Activated CD8-positive, alpha-beta memory T cell treated with anti-CD3 and anti-CD28 coated beads for 1 hour (primary cell): Measurements from ENCODE around the gene KCNH8.

Experiments
- DNase-seq, 2 donors: peaks; one replicate each; pipeline ENCODE4 v3.0.0-alpha.2; 2020; ENCODE audit warnings: low read depth in 1 of 2; ENCODE audit errors: extremely low read depth in 1 of 2

KCNH8 gene

DNA sequence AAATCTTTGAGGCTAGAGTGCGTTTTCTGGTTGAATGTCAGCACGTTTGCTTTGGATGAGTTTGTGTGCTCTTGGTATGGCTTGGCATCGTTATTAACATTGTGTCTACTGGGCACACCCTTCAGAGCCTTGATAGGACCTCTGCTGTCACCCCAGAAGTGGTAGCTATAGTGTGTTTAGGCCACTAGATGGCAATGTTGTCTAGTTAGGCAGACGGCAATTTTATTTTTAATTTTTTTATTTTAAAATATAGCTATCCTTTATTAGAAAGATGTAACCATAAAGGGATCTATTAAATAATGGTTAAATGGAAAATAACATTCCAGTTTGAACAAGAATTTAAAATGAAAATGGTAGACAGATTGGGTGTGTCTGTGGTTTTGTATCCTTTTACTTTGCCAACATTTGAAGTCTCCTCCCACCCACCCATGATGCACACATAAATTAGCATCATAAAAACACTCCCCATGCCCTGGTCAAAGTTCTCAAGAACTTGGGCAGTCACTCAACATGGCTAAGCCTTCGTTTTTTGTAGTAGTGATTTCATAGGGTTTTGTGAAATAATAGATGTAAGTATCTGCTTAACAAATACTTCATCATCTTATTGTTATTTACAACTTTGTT is 200.7 kb downstream of the KCNH8 start:
- no peak for DNase-seq

DNA sequence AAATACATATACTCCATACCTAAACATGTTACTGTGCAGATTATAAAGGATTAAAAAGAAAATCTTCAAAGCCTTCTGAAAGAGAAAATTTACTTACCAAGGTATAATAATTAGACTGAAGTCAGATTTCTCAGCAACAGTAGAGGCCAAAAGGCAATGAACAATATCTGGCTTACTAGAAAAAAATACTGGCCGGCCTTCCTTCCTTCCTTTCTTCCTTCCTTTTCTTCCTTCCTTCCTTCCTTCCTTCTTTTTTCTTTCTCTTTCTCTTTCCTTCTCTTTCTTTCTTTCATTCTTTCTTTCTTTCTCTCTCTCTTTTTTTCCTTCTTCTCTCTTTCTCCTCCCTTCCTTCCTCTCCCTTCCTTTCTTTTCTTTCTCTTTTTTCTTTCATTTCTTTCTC is 209.6 kb downstream of the KCNH8 start:
- no peak for DNase-seq

DNA sequence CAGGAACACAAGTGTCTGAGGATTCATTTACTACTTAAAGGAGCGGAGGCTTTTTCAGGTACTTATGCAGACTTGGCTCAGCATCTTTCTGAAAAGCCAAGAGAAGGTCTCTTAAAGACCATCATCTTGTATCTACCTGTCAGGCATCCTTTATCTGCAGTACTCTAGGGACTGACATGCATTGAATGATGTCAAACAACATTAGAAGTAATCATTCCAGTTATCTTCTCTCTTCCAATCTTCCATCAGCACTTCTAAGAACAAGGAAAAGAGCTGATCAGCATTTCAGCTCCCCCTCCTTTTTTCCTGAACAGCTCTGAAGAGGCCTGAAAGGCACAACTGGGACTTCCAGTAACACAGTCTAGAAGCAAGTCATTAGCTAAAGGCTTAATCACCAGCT is 214.8 kb downstream of the KCNH8 start:
- DNase-seq: no peak

DNA sequence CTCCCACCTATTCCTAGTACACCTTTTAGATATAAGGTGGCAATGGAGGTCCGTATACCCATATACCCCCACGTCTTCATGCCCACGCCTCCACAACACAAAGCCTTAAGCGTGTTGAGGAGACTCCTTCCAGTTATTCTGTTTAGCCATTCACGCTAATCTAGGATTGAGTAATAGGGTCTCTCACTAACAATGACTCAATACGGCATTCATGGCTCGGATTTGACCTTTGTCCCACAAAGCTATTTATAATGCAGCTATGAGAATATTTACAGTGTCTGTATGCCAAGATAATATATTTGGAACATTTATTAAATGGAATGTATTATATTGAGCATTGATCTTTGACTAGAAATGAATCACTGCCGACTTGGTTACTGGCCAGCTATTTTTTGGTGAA is 215.8 kb downstream of the KCNH8 start:
- DNase-seq: no peak

DNA sequence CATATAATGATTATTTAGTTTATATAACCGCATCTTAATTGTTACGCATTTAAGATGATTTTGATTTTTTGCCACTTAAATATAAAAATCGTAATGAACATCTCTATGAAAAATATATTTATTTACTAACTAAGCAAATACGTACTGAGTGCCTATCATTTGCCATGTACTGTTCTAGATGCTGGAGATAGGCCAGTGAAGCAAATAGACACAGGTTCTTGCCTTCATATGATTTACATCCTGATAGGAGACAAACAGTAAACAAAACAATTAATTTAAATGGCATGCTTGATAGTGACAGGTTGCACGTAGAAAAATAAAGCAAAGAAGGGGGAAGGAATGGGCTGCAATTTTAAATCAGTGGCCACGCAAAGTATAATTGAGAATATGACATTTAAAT is 217.2 kb downstream of the KCNH8 start:
- DNase-seq: no peak

DNA sequence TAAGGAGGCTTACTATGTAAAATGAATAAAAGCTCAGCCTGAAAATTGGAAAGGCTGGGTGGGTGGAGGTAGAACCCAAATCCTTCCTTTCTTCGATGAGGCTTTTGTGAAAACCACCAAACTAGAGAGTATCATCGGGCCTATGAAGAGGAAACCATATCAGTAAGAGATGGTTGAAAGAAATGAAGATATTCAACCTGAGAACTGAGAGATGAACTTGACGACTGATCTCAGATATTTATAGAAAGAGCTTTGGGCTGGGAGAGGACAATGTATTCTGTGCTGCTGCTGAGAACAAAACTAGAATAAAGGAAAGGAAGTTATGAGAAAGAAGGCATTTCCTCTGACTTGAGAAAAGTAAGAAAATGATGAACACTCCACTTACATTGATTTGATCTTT is 236.6 kb downstream of the KCNH8 start:
- no peak for DNase-seq

DNA sequence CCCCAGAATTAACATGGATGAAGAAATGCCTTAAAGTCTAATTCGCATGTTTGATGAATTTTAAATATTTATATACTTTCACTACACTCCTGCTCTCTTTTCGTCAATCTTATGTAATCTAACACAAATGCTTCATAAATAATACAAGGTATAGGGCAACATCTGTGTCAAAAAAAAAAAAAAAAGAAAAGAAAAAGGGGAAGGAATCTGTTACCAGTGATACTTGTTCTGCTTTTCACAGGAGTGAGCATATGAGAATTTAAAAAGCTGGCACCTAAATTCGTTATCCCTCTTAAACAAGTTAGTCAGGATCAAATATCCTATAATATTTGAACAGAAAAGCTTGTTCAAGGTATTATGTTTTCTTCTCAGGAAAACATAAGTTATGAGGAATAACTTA is 243.8 kb downstream of the KCNH8 start:
- DNase-seq: no peak

DNA sequence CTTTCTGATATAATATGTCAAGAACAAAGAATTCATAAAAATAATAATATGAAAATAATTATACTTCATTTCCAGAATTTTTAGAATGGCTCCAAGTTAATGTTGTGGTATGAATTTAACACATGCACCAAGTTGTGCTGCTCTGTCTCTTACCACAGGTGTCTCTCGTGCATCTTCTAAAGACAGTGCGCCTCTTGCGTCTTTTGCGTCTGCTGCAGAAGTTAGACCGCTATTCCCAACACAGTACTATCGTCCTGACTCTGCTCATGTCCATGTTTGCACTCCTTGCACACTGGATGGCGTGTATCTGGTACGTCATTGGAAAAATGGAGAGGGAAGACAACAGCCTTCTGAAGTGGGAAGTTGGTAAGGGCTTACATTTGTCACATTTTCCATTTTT is 246.6 kb downstream of the KCNH8 start:
- DNase-seq: no peak

DNA sequence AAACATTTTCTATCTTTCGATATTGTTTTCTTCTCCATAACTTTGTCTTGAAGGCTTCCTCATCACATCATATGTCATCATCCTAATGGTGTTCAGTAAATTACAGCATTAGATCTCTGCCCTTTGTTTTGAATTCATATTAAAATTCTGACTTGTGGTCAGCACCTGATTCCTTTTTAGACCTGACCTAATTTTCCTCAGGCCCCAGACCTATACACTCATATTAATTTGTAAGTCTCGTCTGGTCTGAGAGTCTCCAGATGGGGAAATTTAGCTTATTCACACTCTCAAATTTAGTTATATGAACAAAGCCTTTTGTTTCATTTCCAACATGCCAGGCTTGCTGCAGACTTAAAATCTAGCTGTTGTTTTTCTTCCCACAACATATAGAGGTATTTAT is 248.4 kb downstream of the KCNH8 start:
- no peak for DNase-seq

DNA sequence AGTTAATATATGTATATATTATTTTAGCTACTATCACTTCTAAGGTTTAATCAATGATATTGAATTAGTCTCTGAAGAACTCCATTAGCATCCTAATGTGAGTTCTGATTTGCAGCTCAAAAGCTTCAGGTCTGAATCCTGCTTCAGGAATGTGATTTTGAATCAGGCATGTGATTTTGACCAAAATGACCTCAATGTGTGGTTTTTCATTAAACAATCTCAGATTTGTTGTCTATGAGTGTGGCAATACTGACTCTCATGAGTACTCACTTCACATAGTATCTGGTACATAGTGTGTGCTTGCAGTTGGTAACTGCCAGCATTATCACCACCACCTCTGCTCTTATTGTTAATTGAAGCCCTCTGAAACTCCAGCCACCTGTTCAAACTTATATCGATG is 251.0 kb downstream of the KCNH8 start:
- DNase-seq: no peak

DNA sequence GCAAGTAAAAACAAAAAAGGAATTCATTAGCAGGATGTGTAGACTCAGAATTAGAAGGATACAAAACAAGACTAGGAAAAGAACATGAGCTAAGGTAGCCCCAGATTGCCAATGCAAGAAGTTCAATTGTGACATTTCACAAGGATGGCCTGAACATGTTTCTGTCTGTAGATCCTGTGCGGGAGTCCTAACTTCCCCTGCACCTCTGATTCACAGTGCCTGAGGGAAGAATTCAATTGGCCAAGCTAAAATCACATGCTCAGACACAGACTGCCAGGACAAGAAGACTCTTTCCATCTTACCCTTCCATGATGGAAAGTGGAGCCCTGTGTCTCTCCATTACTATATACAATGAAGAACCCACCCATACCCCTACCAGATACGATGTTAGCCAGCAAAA is 251.5 kb downstream of the KCNH8 start:
- DNase-seq: no peak

DNA sequence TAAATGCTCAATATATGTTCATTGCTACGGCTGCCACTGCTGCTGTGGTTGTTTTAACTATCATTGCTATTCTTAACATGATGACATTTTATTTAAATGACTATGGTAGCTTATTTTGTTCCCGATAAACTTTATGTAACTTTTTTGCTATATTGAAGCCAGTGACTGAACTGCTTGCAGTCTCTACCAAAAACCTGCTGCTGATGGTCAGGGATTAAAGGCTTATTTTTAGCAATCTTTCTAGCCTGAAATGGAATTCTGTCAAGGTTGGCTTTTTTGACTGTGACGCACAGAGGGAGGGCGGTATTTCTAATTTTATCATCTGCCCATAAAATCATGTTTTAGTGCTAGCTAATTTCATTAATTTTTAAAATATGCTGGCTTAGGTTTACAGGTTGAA is 271.8 kb downstream of the KCNH8 start:
- DNase-seq: no peak

DNA sequence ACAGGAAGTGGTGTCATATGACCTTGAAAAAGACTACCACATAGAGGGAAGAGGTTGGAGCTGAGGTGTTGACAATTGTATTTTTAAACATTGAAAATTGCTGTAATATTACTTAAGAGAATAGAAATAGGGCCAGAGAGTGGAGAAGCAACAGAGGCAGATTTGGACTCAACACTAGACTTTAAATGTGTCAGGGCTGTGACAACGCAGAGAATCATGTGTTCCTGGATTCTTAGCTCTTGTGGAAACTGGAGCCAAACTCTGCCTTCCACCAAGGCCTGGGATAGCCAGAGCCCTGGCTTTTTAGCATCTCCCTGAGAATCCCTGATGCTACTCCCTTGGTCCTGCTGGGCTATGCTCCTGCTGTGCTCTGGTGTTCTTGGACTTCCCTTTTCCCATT is 277.5 kb downstream of the KCNH8 start:
- DNase-seq: no peak

DNA sequence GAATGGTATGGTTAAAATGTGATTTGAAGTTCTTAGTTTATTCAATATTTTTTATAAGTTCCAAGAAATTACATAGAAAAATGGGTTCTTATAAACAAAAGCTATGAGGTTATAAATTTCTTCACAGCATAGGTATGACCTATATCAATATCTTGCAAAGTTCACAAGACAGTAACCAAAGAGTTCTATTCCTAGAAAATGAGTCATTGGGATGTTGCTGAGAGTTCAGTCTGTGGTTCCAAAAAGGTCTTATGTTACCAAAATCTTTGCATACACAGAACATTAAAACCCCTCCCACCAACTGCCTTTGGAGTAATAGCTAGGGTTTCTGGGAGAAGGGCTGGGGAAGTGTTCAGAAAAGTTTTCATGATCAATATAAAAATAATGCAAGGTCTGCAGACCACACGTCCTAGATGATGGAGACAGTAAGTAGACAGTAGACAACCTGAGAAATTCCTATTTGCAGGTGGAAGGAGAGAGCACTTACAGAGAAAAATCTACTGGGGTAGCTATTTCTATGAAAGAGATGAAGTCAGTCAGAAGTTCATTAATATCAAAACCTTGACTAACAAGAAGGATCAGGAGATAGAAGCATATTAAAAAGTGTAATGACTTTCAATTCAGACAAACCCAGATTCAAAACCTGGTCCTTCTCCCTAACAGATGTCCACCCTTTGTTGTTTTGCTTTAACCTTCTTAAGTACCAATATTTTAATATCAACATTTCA is 279.3 kb downstream of the KCNH8 start:
- no peak for DNase-seq

DNA sequence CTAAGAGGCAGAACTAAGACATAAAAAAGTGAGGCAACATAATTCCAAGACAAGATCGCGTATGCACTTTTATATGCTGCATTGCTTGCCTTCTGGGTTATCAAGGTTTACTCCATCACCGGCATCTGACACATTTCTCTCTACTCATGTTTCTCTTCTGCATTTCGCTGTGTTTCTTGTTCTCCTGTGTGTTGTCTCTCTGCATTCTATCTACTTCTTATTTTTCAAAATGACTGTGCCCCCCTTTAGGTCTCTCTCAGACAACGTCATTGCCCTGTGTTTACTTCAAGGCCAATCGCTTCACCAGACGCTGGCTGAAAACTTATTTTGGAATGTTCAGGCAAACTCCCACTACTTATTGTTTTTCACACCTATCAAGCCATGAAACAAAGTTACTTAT is 280.4 kb downstream of the KCNH8 start:
- no peak for DNase-seq

DNA sequence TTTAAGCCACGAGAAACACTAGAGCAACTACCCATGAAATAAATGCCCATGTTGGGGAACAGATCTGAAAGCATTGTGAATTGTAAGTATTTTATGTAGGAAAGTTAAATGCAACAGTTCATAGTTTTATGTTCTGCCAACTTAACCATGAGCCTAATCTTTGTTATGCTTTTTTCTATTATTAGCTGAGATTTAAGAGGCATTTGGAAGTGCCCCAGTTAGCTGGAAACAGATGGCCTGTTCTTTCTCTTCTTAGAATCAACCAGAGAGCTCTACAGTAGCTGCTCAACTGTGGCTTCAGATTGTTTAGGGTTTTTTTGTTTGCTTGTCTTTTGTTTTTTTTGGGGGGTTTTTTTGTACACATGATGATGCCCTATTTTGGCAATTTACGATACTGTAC is 284.4 kb downstream of the KCNH8 start:
- no peak for DNase-seq

DNA sequence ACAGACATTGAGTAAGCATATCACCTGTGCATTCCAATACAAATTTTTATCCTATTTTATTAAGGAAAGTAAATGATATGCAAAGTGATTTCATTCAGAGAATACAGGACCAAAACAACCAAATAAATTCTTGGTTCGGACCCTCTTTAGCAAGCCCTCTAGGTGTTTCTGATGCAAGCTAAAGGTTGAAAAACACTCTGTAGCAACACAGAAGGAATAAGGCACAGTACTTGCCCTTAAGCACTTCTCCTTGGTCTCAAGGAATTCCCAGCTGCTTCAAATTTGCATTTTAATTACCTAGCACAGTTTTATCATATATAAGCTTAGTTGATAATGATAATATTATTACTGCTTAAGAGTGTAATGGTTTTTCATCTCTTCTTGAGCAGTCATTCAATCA is 288.4 kb downstream of the KCNH8 start:
- DNase-seq: no peak

DNA sequence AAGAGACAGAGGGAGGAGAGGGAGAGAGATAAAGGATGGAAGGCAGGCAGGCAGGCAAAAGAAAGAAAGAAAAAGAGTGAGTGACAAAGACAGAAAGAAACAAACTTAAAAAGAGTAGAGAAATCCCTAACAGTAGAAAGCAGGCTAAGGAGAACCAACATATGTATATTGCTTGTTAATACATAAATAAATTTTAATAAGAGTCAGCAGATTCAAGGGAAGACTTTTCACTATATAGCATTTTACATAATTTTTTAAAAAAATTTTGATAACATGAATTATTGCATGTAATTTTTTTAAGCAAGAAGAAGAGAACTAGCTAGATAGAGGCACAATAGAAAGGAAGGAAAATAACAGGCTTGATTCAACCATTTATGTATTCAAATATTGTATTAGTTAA is 291.6 kb downstream of the KCNH8 start:
- no peak for DNase-seq

DNA sequence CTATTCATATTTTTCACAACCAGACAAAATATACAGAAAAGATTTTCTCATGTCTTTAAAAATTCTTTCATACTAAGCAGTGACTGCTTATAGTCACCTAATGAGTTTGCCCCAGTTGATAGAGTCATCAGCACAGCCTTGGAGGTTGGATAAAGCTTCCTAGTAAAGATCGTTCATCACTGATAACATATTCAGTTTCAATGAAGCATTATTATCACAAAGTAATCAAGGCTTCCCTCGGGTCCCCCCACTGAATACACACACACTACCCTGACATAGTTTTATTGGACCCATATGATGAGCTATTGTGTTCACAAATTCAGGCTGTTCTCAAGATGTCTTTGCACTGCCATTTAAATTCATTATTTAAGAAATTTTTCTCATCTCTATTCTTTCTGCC is 297.8 kb downstream of the KCNH8 start:
- DNase-seq: no peak

DNA sequence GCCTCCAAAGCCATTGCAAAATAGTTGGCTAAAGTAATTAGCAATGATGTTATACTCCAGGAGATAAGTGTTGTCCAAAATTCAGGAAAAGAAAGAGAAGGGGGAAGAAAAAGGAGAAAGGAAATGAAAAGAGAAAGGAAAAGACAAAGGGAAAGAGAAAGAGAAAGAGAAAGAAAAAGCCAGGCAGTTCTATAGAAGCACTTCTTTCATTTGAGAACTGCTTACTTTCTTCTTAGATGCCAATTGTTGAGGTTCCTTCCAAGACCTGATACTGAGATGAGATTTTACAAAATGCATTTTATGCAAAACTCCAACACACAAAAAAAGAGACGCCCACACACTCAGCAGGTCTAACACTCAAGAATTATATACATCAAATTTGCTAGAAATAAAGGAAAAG is 298.4 kb downstream of the KCNH8 start:
- no peak for DNase-seq

DNA sequence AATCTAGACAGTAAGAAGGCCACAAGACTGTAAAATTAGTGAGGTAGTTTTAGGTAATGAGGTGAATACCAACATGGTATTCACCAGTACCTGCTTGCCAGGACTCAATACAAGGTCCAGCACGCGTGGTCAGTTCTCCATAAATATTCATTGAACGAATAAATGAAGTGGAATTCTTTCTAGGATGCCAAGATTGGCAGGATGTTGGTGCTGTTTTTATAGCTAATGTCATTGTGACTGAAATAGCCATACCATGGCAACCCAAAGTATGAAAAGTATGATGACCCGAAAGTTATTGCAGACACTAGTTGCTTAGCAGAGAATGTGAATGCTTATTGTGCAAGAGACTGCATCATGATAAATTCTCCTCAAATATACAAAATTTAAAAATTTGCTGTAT is 307.2 kb downstream of the KCNH8 start:
- DNase-seq: no peak

DNA sequence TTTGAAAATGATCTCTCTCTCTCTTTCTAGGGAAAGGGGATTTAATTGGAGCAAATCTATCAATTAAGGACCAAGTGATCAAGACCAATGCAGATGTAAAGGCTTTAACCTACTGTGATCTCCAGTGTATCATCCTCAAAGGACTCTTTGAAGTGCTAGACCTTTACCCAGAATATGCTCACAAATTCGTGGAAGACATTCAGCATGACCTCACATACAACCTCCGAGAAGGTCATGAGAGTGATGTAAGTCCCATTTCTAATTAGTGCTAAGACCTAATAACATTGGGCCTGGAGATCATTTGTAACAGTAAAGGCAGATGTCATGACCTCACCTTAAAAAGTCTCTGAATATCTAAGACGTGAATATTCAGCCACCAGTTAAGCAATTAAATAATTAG is 308.4 kb downstream of the KCNH8 start:
- no peak for DNase-seq

DNA sequence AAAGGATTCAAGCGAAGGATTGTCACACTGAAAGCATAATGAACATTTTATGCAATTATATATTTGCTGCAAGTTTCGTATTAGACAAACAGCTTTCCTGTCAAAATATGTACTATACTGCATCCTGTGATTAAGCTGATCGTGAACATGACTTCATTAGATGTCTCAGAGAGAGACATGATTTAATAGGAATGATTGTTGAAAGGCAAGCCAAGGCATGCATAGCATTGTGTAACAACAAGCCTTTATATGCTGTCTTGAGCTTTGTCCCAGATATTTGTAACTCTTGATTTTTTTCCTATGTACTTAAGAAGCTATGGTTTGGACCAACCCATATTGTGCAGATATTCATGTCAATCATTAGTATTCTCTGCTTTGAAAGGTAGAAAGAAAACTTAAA is 309.1 kb downstream of the KCNH8 start:
- DNase-seq: no peak
